MCF 10A (cell line): ENCODE data around the gene UCK2. TPM values are rescaled to one million over a fixed set of nuclear protein-coding genes. Genes with fewer than 3 reads are reported as not detected.

ENCODE experiments used
- BruUV-seq: library from RNA; stranded (reverse); fragments of 400-500 nt; replicated peaks from 2 replicates; lab custom pipeline; 2021; lab: Mats Ljungman, UMichigan
- CTCF ChIA-PET: fragments of 300-600 bp; sonication (Branson Sonifier 250); formaldehyde crosslinking; extraction: SDS; loops from one replicate; lab custom pipeline; 2021; ENCODE audit warnings: antibody characterized with exemption, inconsistent platforms; lab: Yijun Ruan, JAX
- POLR2A ChIA-PET: fragments of 300-600, 350-650 bp; sonication (Branson Sonifier 250); formaldehyde crosslinking; extraction: SDS; loops from one replicate; lab custom pipeline; 2020; ENCODE audit warnings: antibody characterized with exemption, inconsistent platforms; lab: Yijun Ruan, JAX
- DNase-seq: peaks from one replicate; pipeline ENCODE4 v3.0.0-alpha.2; 2018; ENCODE audit not compliant: unreplicated experiment
- H3K27ac Mint-ChIP-seq: one replicate; pipeline ENCODE4 v1.8.0; 2022; ENCODE audit warnings: mild to moderate bottlenecking, low read depth, mixed read lengths; ENCODE audit not compliant: unreplicated experiment
- H3K27me3 Mint-ChIP-seq: one replicate; pipeline ENCODE4 v1.8.0; 2022; ENCODE audit warnings: mixed read lengths; ENCODE audit not compliant: insufficient read depth, unreplicated experiment
- H3K36me3 Mint-ChIP-seq: one replicate; pipeline ENCODE4 v1.8.0; 2022; ENCODE audit warnings: mild to moderate bottlenecking, moderate library complexity, mixed read lengths; ENCODE audit not compliant: insufficient read depth, unreplicated experiment
- H3K4me1 Mint-ChIP-seq: one replicate; pipeline ENCODE4 v1.8.0; 2022; ENCODE audit warnings: mixed read lengths; ENCODE audit not compliant: insufficient read depth, unreplicated experiment
- H3K4me3 Mint-ChIP-seq: one replicate; pipeline ENCODE4 v1.8.0; 2022; ENCODE audit warnings: mild to moderate bottlenecking, moderate library complexity, mixed read lengths; ENCODE audit not compliant: unreplicated experiment
- H3K9me3 Mint-ChIP-seq: one replicate; pipeline ENCODE4 v1.8.0; 2022; ENCODE audit warnings: mixed read lengths; ENCODE audit not compliant: unreplicated experiment
- CTCF ChIP-seq: fragments of 200-600 bp; IDR thresholded peaks from one replicate; pipeline ENCODE4 v1.8.0; 2022; ENCODE audit warnings: antibody characterized with exemption, mild to moderate bottlenecking; ENCODE audit not compliant: unreplicated experiment
- intact Hi-C: fragments of 100-400 bp; cut with micrococcal nuclease; formaldehyde crosslinking; loops from 2 replicates; pipeline ENCODE4 v1.14.1; 2022
- total RNA-seq: library from RNA; stranded (reverse); gene quantifications from 2 replicates; pipeline ENCODE4 v1.2.3, GENCODE V29; 2022

Gene UCK2
- total RNA-seq, 1 experiment from 2014 or later: 144 TPM

- DNase-seq: peak; percentile 28
- TF ChIP-seq CTCF: no peak
- Mint-ChIP-seq H3K27ac (no peak overlapping the region), H3K4me1 (peaks cover 5% of the 10 kb centered on the region), H3K36me3 (no peaks in the 10 kb centered on the region), H3K9me3 (no peaks in the 10 kb centered on the region), H3K27me3 (peaks cover 46% of the 10 kb centered on the region), H3K4me3 (no peak overlapping the region)
- ChIA-PET POLR2A (no interaction called here), CTCF (interaction anchor here (0.6 to 3.8 kb wide), 9 partner anchors 14 to 535 kb away, joined by 3 to 35 read pairs (median 4); no protein-coding TSS in a partner anchor)
- no TSS peak for BruUV-seq
- intact Hi-C loops: no loop called here
Observed at GRCh38 chr1:165942927-165943597, 115.6 kb downstream of the UCK2 start.

- DNase-seq: no peak
- BruUV-seq: no TSS peak
- no peaks in the 10 kb centered on the region for H3K36me3 Mint-ChIP-seq
- H3K9me3 Mint-ChIP-seq: no peaks in the 10 kb centered on the region
- POLR2A ChIA-PET: no interaction called here
- TF ChIP-seq CTCF: no peak
- H3K27ac Mint-ChIP-seq: no peak overlapping the region
- peaks cover 42% of the 10 kb centered on the region for H3K27me3 Mint-ChIP-seq
- intact Hi-C loops: no loop called here
- H3K4me3 Mint-ChIP-seq: no peak overlapping the region
- H3K4me1 Mint-ChIP-seq: peaks cover 5% of the 10 kb centered on the region
- CTCF ChIA-PET: interaction anchor here (0.6 to 1.0 kb wide), 4 partner anchors 17 to 899 kb away, joined by 3 to 5 read pairs (median 3); no protein-coding TSS in a partner anchor
Observed at GRCh38 chr1:165945911-165946310, 118.5 kb downstream of the UCK2 start.

- no peak for TF ChIP-seq CTCF
- H3K27me3 Mint-ChIP-seq: peaks cover 24% of the 10 kb centered on the region
- H3K27ac Mint-ChIP-seq: no peak overlapping the region
- H3K4me3 Mint-ChIP-seq: no peak overlapping the region
- H3K9me3 Mint-ChIP-seq: no peaks in the 10 kb centered on the region
- DNase-seq: no peak
- ChIA-PET CTCF (interaction anchor here (1.1 to 1.5 kb wide), 3 partner anchors 20 to 481 kb away, joined by 3 to 9 read pairs (median 5); no protein-coding TSS in a partner anchor), POLR2A (no interaction called here)
- no peaks in the 10 kb centered on the region for H3K36me3 Mint-ChIP-seq
- H3K4me1 Mint-ChIP-seq: no peaks in the 10 kb centered on the region
- BruUV-seq: no TSS peak
- intact Hi-C loops: no loop called here
Observed at GRCh38 chr1:165947797-165948455, 120.5 kb downstream of the UCK2 start.

GRCh38 chr1:165949335-165950130 lies 122.1 kb downstream of the UCK2 start:
- TF ChIP-seq CTCF: no peak
- no TSS peak for BruUV-seq
- Mint-ChIP-seq H3K27ac (no peak overlapping the region), H3K4me1 (no peaks in the 10 kb centered on the region), H3K27me3 (peaks cover 18% of the 10 kb centered on the region), H3K36me3 (no peaks in the 10 kb centered on the region), H3K4me3 (no peak overlapping the region), H3K9me3 (no peaks in the 10 kb centered on the region)
- ChIA-PET POLR2A (interaction anchor here (0.7 kb wide), 1 partner anchor 41 kb away, joined by 3 read pairs; no protein-coding TSS in a partner anchor), CTCF (interaction anchor here (0.6 to 2.4 kb wide), 7 partner anchors 9 to 529 kb away, joined by 3 to 10 read pairs (median 3); no protein-coding TSS in a partner anchor)
- intact Hi-C loops: no loop called here
- DNase-seq: peak; percentile 52
